Activated CD8-positive, alpha-beta memory T cell treated with anti-CD3 and anti-CD28 coated beads for 48 hours (primary cell): ENCODE measurements around the gene PHACTR1.
A peak's percentile ranks its signal among the peaks of the same experiment; 100 is the strongest.
"Not testable (repeated sequence)": the region's sequence is repeated elsewhere in the genome, so short reads cannot be mapped to it uniquely, and the experiment has no call there.

Experiments used
- DNase-seq, 3 experiments: peaks; one replicate each; pipeline ENCODE4 v3.0.0-alpha.2; 2020; ENCODE audit warnings: low read depth in 2 of 3, low spot score in 2 of 3

Gene PHACTR1

GRCh38 chr6:13229205-13230085 lies 512.9 kb downstream of the PHACTR1 start:
- peak in 2 of 3 experiments; percentile 5 to 7 for DNase-seq

- DNase-seq = no peak
These were observed 516.5 kb downstream of the PHACTR1 start for GRCh38 chr6:13233106-13233505.

- DNase-seq = no peak
These were observed 517.6 kb downstream of the PHACTR1 start for GRCh38 chr6:13234130-13234529.

- no peak for DNase-seq
These were observed 518.8 kb downstream of the PHACTR1 start for GRCh38 chr6:13235339-13235738.

GRCh38 chr6:13237318-13237717 lies 520.8 kb downstream of the PHACTR1 start:
- no peak for DNase-seq

- no peak for DNase-seq
These were observed 521.5 kb downstream of the PHACTR1 start for GRCh38 chr6:13238017-13238416.

- DNase-seq = no peak
These were observed 522.2 kb downstream of the PHACTR1 start for GRCh38 chr6:13238640-13239216.

GRCh38 chr6:13239530-13240455 lies 523.2 kb downstream of the PHACTR1 start:
- no peak for DNase-seq

- no peak for DNase-seq
These were observed 524.8 kb downstream of the PHACTR1 start for GRCh38 chr6:13241364-13241763.

- no peak for DNase-seq
These were observed 525.6 kb downstream of the PHACTR1 start for GRCh38 chr6:13242178-13242577.

GRCh38 chr6:13242590-13242989 lies 526.0 kb downstream of the PHACTR1 start:
- no peak for DNase-seq

- no peak for DNase-seq
These were observed 526.5 kb downstream of the PHACTR1 start for GRCh38 chr6:13243033-13243432.

GRCh38 chr6:13243745-13244144 lies 527.2 kb downstream of the PHACTR1 start:
- not testable (repeated sequence) for DNase-seq

- DNase-seq = no peak
These were observed 531.1 kb downstream of the PHACTR1 start for GRCh38 chr6:13247627-13248026.

GRCh38 chr6:13248053-13248452 lies 531.5 kb downstream of the PHACTR1 start:
- no peak for DNase-seq

GRCh38 chr6:13248584-13248985 lies 532.0 kb downstream of the PHACTR1 start:
- DNase-seq = no peak

- DNase-seq = no peak
These were observed 532.4 kb downstream of the PHACTR1 start for GRCh38 chr6:13248994-13249393.

GRCh38 chr6:13249817-13250216 lies 533.2 kb downstream of the PHACTR1 start:
- no peak for DNase-seq

GRCh38 chr6:13250703-13251102 lies 534.1 kb downstream of the PHACTR1 start:
- DNase-seq = no peak

GRCh38 chr6:13251242-13251641 lies 534.7 kb downstream of the PHACTR1 start:
- DNase-seq = no peak

- DNase-seq = no peak
These were observed 536.2 kb downstream of the PHACTR1 start for GRCh38 chr6:13252790-13253189.

GRCh38 chr6:13253272-13253671 lies 536.7 kb downstream of the PHACTR1 start:
- DNase-seq = no peak
